LNCAP (cell line): ENCODE data around the gene PTPRM.

ENCODE experiments used
- CTCF ChIP-seq: fragments of 450-650 bp; IDR thresholded peaks from 2 replicates; pipeline ENCODE4 v1.5.1; 2017; ENCODE audit warnings: mild to moderate bottlenecking

PTPRM gene

GRCh38 chr18:8163286-8163959 lies 596.3 kb downstream of the PTPRM start:
- TF ChIP-seq CTCF, result no peak

GRCh38 chr18:8165095-8165494 lies 598.0 kb downstream of the PTPRM start:
- no peak for TF ChIP-seq CTCF

GRCh38 chr18:8167026-8167425 lies 599.9 kb downstream of the PTPRM start:
- TF ChIP-seq CTCF, result no peak

GRCh38 chr18:8167673-8168072 lies 600.6 kb downstream of the PTPRM start:
- no peak for TF ChIP-seq CTCF

- no peak for TF ChIP-seq CTCF
Measured at GRCh38 chr18:8169722-8170121, 602.6 kb downstream of the PTPRM start.

- TF ChIP-seq CTCF, result no peak
Measured at GRCh38 chr18:8174771-8175170, 607.7 kb downstream of the PTPRM start.

- TF ChIP-seq CTCF, result no peak
Measured at GRCh38 chr18:8175501-8176061, 608.5 kb downstream of the PTPRM start.
